Adrenal gland (tissue), 19 donors: ENCODE measurements around the gene GOLGA6L1. TPM values are rescaled to one million over a fixed set of nuclear protein-coding genes. Genes with fewer than 3 reads are reported as not detected.
"Not testable (repeated sequence)": the region's sequence is repeated elsewhere in the genome, so short reads cannot be mapped to it uniquely, and the experiment has no call there.

ENCODE experiments used
- DNase-seq, 7 donors: peaks; one replicate each; pipeline ENCODE4 v3.0.0-alpha.2; 2019 to 2020
- H3K27ac ChIP-seq, 5 donors: fragments of 200-600 bp; sonication (generic) in 4 of 5; 1 replicate in 3 of 5; 2 replicates in 2 of 5; pipeline versions ENCODE4 v1.5.1 to v1.8.0; 2016 to 2020; ENCODE audit warnings: mild to moderate bottlenecking in 1 of 5
- H3K27me3 ChIP-seq: fragments of 200-600 bp; 2 replicates; pipeline ENCODE4 v1.8.0; 2021
- H3K36me3 ChIP-seq, 2 donors: fragments of 200-600 bp; replicated peaks in 1 of 2; 1 replicate in 1 of 2; 2 replicates in 1 of 2; pipeline versions ENCODE4 v1.5.1 to v1.8.0; 2018 to 2022
- H3K4me1 ChIP-seq, 2 donors: fragments of 200-600 bp; replicated peaks in 1 of 2; 1 replicate in 1 of 2; 2 replicates in 1 of 2; pipeline versions ENCODE4 v1.5.1 to v1.8.0; 2018 to 2021
- H3K4me3 ChIP-seq, 4 donors: fragments of 200-600 bp; sonication (generic) in 3 of 4; one replicate each; pipeline ENCODE4 v1.5.1; 2016 to 2018
- H3K9me3 ChIP-seq, 3 donors: fragments of 200-600 bp; sonication (generic) in 1 of 3; replicated peaks in 1 of 3; 1 replicate in 2 of 3; 2 replicates in 1 of 3; pipeline versions ENCODE4 v1.5.1 to v1.8.0; 2016 to 2021
- WGBS, 4 donors: extraction: QIAGEN DNeasy Blood & Tissue Kit in 2 of 4; methylation state at CpG; one replicate each; pipeline versions ENCODE4 v1.1.5 to v1.1.7; 2013 to 2017; 5-methylcytosine and 5-hydroxymethylcytosine counted together
- intact Hi-C, 2 donors: fragments of 100-400 bp; cut with DNase I; formaldehyde crosslinking; loops; one replicate each; pipeline versions ENCODE4 v1.14.1 to v1.15.0; 2022 to 2023
- long read RNA-seq, 10 donors: library from polyadenylated mRNA in 3 of 10; unstranded in 2 of 10; stranded (forward) in 1 of 10; transcript quantifications; one replicate each; pipeline ENCODE4 v2.0.0 and lab custom pipeline, GENCODE V29; 2021 to 2026
- polyA plus RNA-seq, 3 donors: library from polyadenylated mRNA; stranded (reverse); fragments of 200-250 nt in 2 of 3; fragments of 350-450 nt in 1 of 3; fragmentation: Illumina TruSeq in 1 of 3; extraction: RNeasy Lipid Tissue Mini Kit (QIAGEN cat#74804) in 1 of 3; gene quantifications; one replicate each; pipeline ENCODE4 v1.2.3, GENCODE V29; 2013 to 2014
- total RNA-seq, 9 donors: library from RNA; depleted of rRNA in 4 of 9; stranded (reverse); fragments of >200 nt in 4 of 9; fragments of 120-200 nt in 1 of 9; fragmentation: NEBNext Ultra II Directional in 1 of 9; extraction: Animal tissue kit (Norgen Biotek cat#: 25700) in 1 of 9; gene quantifications; one replicate each; pipeline versions ENCODE4 v1.1.0 to v1.2.4, GENCODE V29; 2013 to 2023
- donor health status: healthy with polysubstance abuse.
- donor health status: Bipolar disorder and iron deficiency.
- donor health status: DM: yes; HTN: yes; CAD: no.
- donor health status: DM: no; HTN: no; CAD: no.
- donor health status: DM: no; HTN: no; CAD: no.
- donor health status: DM: yes; HTN: yes; CAD: no.

Gene GOLGA6L1, protein sequence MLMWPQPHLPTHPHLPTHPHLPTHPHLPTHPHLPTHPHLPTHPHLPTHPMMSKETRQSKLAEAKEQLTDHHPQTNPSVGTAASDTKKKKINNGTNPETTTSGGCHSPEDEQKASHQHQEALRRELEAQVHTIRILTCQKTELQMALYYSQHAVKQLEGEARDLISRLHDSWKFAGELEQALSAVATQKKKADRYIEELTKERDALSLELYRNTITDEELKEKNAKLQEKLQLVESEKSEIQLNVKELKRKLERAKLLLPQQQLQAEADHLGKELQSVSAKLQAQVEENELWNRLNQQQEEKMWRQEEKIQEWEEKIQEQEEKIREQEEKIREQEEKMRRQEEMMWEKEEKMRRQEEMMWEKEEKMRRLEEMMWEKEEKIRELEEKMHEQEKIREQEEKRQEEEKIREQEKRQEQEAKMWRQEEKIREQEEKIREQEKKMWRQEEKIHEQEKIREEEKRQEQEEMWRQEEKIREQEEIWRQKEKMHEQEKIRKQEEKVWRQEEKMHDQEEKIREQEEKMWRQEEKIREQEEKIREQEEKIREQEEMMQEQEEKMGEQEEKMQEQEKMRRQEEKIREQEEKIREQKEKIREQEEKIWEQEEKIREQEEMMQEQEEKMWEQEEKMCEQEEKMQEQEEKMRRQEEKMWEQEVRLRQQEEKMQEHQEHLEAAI
- not detected for total RNA-seq
- not detected for polyA plus RNA-seq
- long read RNA-seq, donor 1, result 0 reads
- long read RNA-seq, donor 2, result 0 reads
- long read RNA-seq, donor 3, result 0 reads
- long read RNA-seq, donor 4, result 0 reads
- long read RNA-seq, donor 5, result 0 reads
- long read RNA-seq, donor 6, result 0 reads
- long read RNA-seq, donor 7, result 0 reads
- long read RNA-seq, donor 8, result 0 reads
- long read RNA-seq, donor 9, result 0 reads
- long read RNA-seq, donor 10, result 0 reads

DNA sequence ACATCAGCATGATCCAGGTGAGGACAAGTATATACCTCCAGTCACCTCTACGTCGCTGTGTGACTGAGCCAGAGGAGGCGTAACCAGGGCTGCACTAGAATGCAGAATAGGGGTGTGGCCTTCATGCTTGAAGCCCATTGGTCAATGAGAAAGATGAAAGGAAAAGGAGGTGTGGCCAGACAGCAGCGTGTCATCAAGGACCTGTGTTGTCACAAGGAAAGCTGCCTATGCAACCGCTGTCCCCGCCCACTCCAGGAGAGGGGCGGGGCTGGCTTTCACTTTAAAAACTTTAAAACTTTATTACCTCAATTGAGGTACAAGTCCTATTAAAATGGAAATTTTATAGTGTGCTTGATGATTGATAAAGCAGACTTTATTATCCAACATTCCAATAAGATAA lies at the start of gene GOLGA6L1:
TSS of gene GOLGA6L1 (minus strand) at position 101 of the 400 bp plus-strand sequence. CDS start at position 10, 91 bp downstream.
- H3K27me3 ChIP-seq, H3K36me3 ChIP-seq, intact Hi-C loops, H3K4me1 ChIP-seq, H3K9me3 ChIP-seq, H3K27ac ChIP-seq, DNase-seq, H3K4me3 ChIP-seq: not testable (repeated sequence)
- whole genome bisulfite sequencing, 4 donors, result no CpG with 5 or more reads among the region's 7 CpGs

DNA sequence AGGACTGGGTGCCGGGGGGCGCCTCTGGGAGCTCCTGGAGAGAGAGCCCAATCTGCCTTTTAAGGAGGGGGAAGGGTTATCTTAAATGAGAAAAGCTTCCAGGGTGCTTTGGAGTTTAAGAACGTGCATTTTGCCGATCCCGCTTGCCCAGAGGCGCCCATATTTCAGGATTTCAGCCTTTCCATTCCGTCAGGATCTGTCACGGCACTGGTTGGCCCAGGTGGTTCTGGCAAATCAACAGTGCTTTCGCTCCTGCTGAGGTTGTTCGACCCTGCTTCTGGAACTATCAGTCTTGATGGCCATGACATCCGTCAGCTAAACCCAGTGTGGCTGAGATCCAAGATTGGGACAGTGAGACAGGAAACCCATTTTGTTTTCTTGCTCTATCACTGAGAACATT lies 44.6 kb upstream of the GOLGA6L1 start:
- H3K9me3 ChIP-seq, H3K4me3 ChIP-seq, intact Hi-C loops, H3K27ac ChIP-seq, DNase-seq, H3K4me1 ChIP-seq, H3K36me3 ChIP-seq, H3K27me3 ChIP-seq: not testable (repeated sequence)
- WGBS, 4 donors, result 79 to 86% (median 85%) methylated on average over 6 to 9 of the region's 11 CpGs

DNA sequence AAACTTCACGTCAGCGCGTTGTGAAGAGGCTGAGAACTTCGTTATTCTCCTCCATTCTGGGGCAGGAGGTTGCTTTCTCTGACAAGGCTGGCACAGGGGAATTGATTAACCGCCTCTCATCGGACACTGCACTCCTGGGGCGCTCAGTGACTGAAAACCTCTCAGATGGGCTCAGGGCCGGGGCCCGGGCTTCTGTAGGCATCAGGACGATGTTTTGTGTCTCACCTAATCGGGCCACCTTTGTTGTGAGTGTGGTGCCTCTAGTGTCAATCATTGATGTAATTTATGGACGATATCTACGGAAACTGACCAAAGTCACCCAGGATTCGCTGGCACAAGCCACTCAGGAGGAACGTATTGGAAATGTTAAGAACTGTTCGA lies 43.9 kb upstream of the GOLGA6L1 start:
- H3K9me3 ChIP-seq, H3K4me1 ChIP-seq, intact Hi-C loops, H3K27ac ChIP-seq, DNase-seq, H3K4me3 ChIP-seq, H3K27me3 ChIP-seq, H3K36me3 ChIP-seq: not testable (repeated sequence)
- WGBS, 4 donors, result 81 to 90% (median 83%) methylated on average over 15 to 16 of the region's 16 CpGs

DNA sequence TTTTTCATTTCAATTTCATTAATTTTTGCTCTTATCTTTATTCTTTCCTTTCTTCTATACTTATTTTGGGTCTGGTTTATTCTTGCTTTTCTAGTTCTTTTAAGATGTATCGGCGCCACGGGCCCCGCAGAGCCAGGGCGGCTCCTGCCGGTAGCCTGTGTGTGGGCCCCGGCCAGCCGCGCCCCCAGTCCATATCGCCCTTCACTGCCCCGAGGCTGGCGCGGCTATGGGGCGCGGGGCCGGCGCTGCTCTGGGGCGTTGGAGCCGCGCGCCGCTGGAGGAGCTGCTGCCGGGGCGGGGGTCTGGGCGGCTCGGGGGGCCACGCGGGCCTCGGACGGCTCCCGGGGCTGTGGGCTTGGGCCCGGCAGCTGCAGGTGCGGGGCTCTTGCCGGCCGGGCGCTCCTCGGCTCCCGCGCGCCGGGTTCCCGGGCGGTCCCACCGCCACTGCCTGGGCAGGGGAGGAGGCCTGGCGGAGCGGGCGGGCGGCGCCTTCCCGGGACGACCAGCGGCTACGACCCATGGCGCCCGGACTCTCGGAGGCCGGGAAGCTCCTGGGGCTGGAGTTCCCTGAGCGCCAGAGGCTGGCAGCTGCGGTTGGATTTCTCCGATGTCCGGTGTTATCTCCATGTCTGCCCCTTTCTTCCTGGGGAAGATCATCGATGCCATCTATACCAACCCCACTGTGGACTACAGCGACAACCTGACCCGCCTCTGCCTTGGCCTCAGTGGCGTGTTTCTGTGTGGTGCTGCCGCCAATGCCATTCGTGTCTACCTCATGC lies 43.3 kb upstream of the GOLGA6L1 start:
- H3K4me3 ChIP-seq, intact Hi-C loops, DNase-seq, H3K4me1 ChIP-seq, H3K9me3 ChIP-seq, H3K36me3 ChIP-seq, H3K27me3 ChIP-seq, H3K27ac ChIP-seq: not testable (repeated sequence)
- WGBS, 4 donors, result 14 to 33% (median 16%) methylated on average over 25 to 53 of the region's 67 CpGs

DNA sequence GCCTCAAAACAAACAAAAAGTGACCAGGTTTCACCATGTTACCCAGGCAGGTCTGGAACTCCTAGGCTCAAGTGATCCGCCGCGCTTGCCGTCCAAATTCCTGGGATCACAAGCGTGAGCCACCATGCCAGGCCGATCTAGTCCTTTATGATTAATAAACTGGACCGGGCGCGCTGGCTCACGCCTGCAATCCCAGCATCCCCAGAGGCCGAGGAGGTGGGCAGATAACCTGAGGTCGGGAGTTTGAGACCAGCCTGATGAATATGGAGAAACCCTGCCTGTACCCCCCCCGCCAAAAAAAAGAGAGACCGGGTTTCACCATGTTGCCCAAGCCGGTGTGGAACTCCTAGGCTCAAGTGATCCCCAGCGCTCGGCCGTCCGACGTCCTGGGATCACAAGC lies 40.1 kb upstream of the GOLGA6L1 start:
- H3K4me1 ChIP-seq, H3K36me3 ChIP-seq, H3K27ac ChIP-seq, H3K4me3 ChIP-seq, H3K9me3 ChIP-seq, DNase-seq, intact Hi-C loops, H3K27me3 ChIP-seq: not testable (repeated sequence)
- 86 to 93% (median 90%) methylated on average over 12 to 18 of the region's 20 CpGs for WGBS, 4 donors

DNA sequence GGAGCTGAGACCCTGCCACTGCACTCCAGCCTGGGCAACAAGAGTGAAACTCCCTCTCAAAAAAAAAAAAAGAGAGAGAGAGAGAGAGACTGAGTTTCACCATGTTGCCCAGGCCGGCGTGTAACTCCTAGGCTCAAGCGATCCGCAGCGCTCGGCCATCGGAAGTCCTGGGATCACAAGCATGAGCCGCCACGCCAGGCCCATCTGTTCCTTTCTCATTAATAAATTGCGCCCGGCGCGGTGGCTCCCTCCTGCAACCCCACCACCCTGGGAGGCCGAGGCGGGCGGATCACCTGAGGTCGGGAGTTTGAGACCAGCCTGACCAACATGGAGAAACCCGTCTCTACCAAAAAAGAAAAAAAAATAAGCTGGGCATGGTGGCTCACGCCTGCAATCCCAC lies 39.0 kb upstream of the GOLGA6L1 start:
- WGBS, 4 donors, result 80 to 96% (median 94%) methylated on average over 1 to 17 of the region's 19 CpGs
- H3K9me3 ChIP-seq, H3K27ac ChIP-seq, H3K27me3 ChIP-seq, intact Hi-C loops, DNase-seq, H3K4me1 ChIP-seq, H3K4me3 ChIP-seq, H3K36me3 ChIP-seq: not testable (repeated sequence)

DNA sequence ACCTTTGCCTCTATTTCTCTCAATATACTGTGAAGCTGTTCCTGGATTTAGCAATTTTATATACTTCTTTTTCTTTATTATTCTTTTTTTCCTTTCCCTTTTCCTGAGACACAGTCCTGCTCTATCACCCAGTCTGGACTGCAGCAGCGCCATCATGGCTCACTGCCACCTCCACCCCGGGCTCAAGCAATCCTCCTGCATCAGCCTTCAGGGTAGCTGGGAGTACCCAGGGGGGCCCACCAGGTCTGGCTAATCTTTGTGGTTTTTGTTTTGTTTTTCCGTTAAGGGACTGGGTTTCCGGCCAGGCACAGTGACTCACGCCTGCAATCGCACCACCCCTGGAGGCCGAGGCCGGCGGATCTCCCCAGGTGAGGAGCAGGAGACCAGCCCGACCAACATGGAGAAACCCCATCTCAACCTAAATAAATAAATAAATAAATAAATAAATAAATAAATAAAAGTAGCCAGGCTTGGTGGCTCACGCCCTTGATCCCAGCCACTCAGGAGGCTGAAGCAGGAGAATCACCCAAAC lies 38.1 kb upstream of the GOLGA6L1 start:
- H3K4me3 ChIP-seq, H3K27me3 ChIP-seq, DNase-seq, H3K36me3 ChIP-seq, H3K9me3 ChIP-seq, H3K27ac ChIP-seq, H3K4me1 ChIP-seq, intact Hi-C loops: not testable (repeated sequence)
- WGBS, 4 donors, result 68 to 85% (median 82%) methylated on average over 4 to 11 of the region's 11 CpGs

DNA sequence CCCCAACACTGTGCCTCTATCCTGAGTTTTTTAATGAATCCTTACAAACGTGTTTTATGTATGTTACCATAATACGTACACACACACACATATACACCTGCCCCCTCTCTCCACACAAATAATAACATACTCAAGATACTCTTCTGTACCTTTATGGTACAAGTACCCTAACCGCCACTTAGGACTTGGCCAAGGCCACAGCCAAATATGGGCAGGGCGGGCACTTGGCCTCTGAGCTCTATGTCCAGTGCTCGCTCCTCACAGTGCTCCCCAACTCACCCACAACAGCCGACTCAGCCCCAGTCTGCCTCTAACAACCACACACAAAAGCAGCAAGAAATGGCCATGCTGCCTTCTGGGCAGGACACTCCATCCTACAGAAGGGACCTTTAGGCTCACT lies 3.8 kb downstream of the GOLGA6L1 start:
- H3K27ac ChIP-seq, intact Hi-C loops, DNase-seq, H3K4me1 ChIP-seq, H3K36me3 ChIP-seq, H3K27me3 ChIP-seq, H3K9me3 ChIP-seq, H3K4me3 ChIP-seq: not testable (repeated sequence)
- 84 to 85% methylated on average over 3 to 4 of the region's 6 CpGs; no CpG with 5 or more reads in 2 of the 4 donors for WGBS, 4 donors
